GM19324 (cell line): ENCODE measurements around the gene ADIPOR2.

Experiments used
- ATAC-seq: cut with Tn5 transposase; IDR thresholded peaks from one replicate; pipeline ENCODE4 v1.9.1; 2021; ENCODE audit warnings: mild to moderate bottlenecking, moderate library complexity; ENCODE audit not compliant: unreplicated experiment, low FRiP score

ADIPOR2 gene

DNA sequence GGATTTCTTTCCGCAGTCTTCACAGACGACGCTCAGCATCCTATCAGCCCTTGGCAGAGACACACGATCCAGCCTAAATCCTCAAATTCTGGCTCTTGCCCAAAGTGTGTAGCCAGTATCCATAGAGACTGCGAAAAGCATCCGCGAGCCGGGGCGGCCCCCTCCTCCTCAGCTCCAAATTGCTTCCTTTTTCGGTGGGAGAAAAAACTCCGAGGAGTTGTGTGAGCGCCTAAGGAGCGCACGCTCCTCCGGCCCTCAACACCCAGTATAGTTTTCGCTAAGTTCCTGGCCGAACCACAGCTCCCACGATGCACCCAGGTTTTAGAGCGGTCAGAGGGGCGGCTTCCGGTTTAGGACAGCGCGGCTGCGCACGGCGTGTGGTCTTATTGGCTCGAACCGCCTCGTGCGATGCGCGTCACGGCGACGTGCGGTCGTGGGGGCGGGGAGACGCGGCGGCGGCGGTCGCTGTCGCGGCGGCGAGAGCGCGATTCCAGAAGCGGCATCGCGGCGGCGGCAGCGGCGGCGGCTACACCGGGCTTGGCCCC lies at the start of gene ADIPOR2:
TSS of gene ADIPOR2 (plus strand) at position 493 of the 545 bp plus-strand sequence. CDS start 63,274 bp downstream, outside the sequence.
- ATAC-seq = peak; percentile 97

DNA sequence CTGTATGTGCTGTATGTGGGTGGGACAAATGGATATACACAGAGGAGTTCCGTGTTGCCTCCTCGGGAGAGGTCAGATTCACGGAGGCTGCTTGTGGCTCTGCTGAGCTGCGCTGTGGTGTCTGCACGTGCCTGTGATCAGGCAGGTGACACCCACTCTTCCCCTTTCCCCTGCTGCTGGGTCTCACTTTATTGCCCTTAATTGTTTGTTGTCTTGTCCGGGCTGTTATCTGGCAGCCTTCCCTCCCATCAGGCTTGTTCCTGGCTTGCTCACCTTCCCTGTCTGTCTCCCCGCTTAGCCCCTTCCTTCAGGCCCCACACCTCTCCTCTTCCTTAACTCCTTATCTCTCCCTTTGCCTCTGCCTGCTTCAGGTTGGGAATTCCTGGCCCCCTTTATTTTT lies 48.4 kb upstream of the ADIPOR2 start:
- ATAC-seq = no peak

DNA sequence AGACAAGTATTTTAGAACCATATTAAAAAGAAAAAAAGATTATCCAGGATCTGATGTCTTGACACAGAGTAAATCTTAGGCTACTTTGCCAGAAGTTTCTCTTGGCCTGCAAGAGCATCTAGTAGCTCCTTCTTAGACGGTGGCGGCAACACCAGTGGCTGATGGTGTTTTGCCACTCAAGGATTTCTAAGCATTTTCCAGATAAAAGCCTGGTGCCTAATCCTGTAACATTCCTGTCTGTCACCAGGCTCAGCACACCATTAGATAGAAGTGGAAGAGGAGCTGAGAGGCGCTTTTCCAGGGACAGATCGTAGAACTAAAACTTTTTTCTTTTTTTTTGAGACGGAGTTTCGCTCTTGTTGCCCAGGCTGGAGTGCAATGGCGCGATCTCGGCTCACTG lies 47.8 kb upstream of the ADIPOR2 start:
- no peak for ATAC-seq

DNA sequence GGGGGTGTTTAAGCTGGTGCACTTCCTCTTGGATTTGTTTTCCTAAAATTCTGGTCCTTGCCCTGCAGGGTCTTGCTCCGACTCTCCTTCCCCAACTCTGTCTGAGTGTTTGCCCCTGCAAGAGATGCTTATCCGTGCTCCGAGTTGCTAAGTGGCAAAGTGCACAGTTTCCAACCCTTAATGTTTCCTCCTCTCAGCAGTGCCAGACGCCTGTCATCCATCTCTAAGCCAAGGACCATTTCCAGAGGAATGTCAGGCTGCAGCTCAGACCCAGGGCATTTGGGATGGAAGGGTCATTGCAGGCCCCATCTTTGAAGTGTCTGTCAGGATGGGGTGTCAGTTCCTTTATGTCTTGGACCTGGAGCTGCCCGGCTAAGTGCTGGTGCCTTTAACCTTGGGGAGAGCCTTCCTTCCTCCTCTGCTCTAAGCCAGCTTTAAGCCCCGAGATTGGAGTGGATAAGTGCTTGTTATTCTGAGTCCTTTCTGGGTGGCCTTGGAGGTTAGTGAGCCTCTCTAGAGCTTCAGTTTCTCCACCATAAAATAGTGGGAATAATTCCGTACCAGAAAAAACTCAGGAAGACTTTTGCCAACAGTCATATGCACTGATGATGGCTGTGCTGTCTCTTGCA lies 46.9 kb upstream of the ADIPOR2 start:
- no peak for ATAC-seq

GRCh38 chr12:1644534-1645438 lies 46.1 kb upstream of the ADIPOR2 start:
- no peak for ATAC-seq

GRCh38 chr12:1645819-1646218 lies 45.1 kb upstream of the ADIPOR2 start:
- no peak for ATAC-seq

DNA sequence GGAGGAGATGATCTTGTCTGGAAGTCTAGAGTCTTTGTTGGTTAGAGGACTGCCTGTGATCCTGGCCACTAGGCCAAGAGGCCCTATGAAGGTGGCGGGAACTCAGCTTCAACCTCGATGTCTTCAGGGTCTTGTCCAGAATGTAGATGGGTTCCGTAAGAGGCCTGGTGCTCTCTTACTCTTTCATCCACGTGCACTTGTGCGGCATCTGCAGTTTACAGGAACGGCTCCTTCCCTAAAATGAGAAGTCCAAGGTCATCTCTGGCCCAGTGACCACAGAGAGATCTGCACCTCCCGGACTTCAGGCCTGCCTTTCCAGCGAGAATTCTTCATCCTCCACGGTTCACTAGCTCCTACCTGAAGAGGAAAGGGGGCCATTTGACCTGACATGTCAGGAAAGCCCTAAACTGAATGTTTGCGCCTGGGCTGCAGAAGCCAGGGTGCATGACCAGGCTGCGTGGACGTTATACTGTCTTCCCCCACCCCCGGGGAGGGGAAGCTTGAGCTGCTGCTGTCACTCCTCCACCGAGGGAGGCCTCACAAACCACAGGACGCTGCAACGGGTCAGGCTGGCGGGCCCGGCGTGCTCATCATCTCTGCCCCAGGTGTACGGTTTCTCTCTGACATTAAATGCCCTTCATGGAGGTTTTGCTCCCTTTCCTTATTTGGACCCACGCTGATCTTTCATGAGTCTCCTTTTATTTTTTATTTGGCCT lies 44.1 kb upstream of the ADIPOR2 start:
- no peak for ATAC-seq

DNA sequence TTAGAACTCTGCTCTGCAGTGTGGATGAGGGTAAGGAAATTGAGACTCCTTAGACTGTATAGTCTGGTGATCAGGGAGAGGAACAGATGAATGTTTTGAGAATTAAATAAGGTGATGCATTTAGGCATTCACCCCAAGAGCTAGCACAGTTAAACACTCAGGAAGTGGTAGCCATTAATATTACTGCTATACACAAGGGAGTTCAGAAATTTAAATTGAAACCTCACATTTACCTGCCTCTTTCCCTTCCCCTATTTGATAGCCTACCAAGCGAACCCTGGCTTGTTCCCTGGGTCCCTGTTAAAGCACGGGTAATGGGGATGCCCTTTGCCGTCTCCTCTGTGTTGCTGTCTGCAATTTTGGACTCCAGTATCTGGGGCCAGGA lies 43.6 kb upstream of the ADIPOR2 start:
- no peak for ATAC-seq

DNA sequence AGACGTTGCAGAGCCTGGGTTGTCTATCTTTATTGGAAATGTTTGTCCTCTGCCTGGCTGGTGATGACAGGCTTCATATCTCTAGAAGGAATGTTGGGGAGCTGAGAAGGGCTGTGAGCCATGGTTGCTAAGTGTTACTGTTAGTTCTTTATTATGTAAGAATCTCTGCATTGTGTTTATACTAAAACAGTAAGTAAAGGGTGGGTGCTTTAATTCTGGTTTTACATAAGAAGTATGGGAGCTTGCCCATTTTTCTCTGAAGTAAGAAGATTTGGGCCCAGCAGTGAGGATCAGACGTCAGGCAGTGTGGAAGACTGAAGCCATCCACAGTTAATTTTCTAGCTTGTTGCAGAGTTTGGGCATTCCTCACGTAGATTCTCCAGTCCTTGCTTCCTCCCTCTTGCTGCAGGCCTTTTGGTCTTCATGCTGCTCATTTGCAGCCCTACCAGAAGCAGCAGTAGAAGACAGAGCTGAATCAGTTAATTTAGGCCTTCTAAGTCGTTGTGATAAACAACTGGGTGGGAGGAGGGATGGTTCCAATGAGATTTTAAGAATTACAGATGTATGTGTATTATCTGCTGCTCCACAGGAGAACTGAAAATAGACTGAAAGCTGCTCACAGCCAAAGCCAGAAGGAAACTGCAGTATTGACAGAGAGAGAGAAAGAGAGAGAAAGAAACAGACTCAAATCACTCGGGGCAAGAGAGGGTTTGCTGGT lies 40.5 kb upstream of the ADIPOR2 start:
- ATAC-seq = no peak

DNA sequence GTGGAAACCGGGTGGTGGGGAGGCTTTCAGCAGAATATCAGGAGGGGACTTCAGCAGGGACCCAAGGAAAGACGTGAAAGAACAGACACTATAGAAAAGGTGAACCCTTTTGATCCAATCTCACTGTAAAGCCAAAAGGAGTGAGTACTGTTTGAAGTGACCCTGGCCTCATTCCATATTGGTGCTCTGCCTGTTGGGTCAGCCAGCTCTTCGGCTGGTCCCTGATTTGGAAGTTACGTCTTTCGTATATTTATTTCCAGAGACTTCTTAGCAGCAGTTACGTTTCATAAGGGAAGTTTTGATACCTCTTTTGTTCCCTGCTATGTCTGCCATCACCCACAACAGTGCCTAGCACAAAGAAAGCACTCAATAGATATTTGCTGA lies 39.9 kb upstream of the ADIPOR2 start:
- no peak for ATAC-seq

GRCh38 chr12:1651946-1652345 lies 38.9 kb upstream of the ADIPOR2 start:
- no peak for ATAC-seq

- ATAC-seq = no peak
These were observed 35.6 kb upstream of the ADIPOR2 start for GRCh38 chr12:1655225-1655788.

DNA sequence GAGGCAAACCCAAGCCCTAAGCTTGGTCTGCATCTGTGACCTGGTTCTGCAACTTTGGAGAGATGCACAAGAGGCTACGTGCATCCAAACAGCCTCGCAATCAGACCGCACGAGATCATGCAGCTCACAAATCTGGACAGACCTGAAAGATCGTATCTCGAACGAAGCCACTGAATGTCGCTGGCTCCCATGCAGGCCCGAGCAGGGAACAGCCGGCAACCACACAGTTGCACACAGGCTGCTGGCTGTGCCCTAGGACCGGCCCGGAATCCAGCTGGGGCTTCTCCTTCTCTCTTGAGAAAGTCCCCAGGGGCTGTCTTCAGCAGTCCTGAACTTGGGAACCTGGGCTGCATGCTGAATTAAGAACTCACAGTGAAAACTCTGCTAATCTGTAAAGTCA lies 34.0 kb upstream of the ADIPOR2 start:
- ATAC-seq = no peak

DNA sequence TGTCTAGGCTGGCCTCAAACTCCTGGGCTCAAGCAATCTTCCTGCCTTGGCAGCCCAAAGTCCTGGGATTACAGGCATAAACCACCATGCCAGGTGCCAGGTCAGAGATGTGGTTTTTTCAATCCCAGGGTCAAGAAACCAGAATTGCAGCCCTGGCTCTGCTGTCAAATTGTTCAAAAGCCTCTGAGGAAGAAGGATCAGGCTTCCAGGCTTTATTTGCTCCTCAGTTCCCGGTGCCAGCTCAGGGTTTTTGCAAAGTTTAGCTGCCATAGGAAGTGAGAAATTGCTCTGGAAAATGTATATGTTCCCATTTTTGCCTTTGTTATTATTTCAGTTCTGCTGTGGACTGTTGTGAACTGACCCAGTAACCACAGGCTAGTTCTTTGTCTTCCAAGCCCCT lies 33.2 kb upstream of the ADIPOR2 start:
- no peak for ATAC-seq

DNA sequence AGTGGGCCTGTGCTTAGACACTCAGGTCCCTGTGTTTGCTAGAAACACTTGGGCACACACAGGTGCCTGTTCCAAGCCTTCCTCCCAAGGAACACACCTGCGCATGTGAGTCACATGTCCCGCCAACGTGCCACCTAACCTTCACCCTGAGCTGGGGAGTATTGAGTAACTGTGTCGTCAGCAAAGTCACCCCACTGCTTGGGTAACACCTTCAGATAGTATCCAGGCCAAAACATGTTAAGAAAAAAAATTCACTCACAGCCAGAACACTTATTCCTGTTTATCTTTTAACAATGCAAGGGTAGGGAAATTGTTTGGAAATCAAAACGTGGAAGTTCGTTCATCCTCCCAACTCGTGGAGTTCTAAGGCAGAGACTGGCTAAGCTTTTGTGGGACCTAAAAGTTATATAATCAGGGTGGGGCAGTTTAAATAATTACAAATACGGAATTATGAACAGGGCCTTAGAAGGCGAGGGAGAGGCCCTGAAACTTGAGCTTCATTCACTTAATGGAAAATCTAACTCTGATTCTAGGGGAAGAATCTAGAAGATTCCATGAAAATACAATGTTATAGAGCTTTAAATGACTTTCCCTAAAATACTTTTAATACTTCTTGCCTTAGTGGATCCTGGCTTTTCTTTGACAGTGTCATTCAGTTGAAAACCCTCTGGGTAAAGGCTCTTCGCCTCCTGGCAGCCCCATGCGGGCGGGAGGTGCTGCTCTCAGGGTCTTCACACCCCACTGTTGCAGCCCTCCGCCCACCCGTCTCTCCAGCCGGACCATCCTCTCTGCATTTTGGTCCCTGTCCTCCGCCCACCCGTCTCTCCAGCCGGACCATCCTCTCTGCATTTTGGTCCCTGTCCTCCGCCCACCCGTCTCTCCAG lies 30.3 kb upstream of the ADIPOR2 start:
- ATAC-seq = no peak

GRCh38 chr12:1661553-1662335 lies 29.1 kb upstream of the ADIPOR2 start:
- ATAC-seq = peak; percentile 53

- no peak for ATAC-seq
These were observed 28.0 kb upstream of the ADIPOR2 start for GRCh38 chr12:1662761-1663439.
